GM18909 (cell line): ENCODE data around the gene CMIP.
"Not testable (repeated sequence)": the region's sequence is repeated elsewhere in the genome, so short reads cannot be mapped to it uniquely, and the experiment has no call there.

Source experiments
- ATAC-seq: cut with Tn5 transposase; IDR thresholded peaks from one replicate; pipeline ENCODE4 v1.9.1; 2021; ENCODE audit warnings: mild to moderate bottlenecking; ENCODE audit not compliant: unreplicated experiment, poor library complexity

The CMIP gene

DNA sequence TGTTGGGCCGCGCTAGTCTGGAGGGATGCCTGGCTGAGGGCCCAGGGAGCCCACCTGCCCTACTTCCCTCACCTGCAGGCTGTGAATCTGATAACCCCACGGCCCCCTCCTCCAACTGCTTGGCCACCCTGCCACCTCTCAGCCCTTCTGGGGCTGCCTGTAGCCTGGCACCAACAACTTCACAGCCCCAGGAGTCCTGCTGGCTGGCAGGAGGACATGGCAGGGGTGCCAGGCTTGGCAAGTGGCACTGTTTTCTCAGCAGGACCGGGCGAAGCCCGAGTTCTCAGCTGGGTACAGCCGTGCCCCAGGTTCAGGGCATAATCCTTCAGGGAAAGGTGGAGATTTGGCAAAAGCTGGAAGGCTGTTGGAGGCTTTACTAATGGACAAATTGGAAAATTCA is 129.6 kb downstream of the CMIP start:
- ATAC-seq = no peak

DNA sequence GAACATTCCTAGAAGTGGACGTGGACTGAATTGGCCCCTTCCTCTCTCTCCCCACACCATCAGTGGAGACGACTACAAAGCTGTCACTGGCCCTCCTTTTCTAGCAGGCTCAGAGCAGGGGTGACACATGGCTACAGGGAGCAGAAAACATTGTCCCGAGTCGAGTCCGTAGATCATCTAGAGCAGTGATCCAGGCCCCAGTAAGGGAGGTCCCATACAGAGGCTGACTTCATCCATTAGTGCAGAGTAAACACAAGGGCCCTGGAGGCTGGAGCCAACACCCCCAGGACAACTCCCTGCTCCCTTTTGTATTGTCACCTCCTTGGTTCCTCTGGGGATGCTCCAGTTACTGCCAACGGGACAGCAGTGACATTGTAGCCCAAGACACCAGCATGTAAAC is 130.7 kb downstream of the CMIP start:
- ATAC-seq = no peak

DNA sequence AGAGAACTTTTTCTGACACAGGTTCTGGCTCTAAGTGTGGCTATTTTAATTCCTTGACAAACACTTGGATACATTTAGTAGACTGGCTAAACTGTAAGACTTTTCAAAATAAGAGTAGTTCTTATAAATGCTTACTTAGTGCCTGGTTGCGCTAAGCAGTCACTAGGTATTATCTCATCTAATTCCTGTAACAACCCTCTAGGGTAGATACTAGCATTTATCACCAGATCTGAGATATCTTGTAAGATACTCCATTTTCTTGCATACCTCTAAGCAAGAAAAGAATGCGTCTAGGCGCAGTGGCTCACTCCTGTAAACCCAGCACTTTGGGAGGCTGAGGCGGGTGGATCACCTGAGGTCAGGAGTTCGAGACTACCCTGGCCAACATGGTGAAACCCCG is 131.2 kb downstream of the CMIP start:
- ATAC-seq = no peak

DNA sequence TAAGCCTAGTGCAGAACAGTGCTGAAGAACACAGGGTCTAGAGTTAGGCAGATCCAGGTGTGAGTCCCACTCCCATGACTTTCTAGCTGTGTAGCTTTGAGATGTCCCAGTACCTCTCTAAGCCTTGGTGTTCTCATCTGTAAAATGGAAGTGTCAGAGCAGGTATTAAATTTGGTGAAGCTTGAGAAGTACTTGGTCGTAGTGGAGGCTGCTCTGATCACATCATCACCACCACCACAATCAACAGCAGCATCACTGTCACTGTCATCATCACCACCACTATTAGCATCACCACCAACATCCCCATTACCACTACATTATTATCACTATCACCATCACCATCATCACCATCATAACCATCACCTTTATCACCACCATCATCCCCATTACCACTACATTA is 132.1 kb downstream of the CMIP start:
- no peak for ATAC-seq

DNA sequence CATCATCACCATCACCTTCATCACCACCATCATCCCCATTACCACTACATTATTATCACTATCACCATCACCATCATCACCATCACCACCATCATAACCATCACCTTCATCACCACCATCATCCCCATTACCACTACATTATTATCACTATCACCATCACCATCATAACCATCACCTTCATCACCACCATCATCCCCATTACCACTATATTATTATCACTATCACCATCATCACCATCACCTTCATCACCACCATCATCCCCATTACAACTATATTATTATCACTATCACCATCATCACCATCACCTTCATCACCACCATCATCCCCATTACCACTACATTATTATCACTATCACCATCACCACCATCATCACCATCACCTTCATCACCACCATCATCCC is 132.7 kb downstream of the CMIP start:
- not testable (repeated sequence) for ATAC-seq

DNA sequence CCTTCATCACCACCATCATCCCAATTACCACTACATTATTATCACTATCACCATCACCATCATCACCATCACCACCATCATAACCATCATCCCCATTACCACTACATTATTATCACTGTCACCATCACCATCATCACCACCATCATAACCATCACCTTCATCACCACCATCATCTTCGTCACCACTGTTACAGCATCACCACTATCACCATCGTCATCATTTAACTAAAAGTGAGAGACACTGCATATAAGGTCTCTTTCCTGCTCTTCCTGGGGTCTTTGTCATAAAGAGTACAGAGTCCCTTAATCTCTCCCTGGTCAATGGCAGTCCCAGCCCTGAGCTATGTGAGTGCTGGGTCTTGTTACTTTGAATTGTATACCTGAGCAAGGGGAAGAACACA is 133.5 kb downstream of the CMIP start:
- no peak for ATAC-seq

DNA sequence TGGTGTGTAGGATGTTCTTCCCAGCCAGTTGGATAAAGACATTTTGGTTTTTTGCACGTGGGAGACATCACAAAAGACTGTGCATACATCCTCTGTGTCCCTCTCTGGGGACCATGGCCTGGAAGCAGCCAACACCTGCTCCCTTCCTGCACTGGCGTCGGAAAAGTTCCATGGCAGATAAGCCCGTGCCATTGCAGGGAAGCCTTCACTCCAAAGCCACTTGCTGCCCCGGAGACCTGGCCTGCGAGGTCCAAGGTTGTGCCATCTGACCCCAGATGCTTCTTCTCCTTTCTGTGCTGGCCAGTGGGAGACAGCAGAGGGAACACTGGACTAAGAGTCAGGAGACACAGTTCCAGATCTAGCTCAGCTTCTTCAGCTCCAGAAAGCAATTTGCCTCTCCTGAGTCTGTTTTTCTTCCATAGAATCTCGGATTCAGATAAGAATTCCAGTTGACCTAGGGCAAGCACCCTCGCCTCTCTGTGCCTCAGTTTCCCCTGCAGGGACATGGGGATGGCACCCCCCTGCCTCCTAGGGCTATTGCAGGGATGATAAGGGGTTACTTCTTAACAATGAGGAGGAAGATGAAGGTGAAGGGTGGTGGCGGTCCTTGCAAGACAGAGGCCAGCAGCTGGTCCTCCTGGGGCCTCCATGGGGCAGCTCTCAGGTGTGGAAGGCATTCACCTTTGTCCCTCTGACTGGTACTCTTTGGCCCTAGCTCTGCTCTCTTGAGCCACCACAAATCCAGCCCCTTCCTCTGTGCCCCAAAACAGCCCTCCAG is 134.2 kb downstream of the CMIP start:
- ATAC-seq = no peak

DNA sequence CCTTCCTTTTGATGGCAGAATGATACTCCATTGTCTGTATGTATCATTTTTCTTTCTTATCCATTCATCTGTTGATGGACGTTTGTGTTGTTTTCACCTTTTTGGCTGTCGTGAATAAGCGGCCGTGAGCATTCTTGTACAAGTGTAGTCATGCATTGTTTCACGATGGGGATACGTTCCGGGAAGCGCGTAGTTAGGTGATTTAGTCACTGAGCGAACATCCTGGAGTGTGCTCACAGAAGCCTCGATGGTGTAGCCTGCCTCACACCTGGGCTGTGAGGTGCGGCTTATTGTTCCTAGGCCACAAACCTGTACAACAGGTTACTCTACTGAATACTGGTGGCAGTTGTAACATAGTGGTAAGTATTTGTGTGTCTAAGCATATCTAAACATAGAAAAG is 136.5 kb downstream of the CMIP start:
- ATAC-seq = no peak

DNA sequence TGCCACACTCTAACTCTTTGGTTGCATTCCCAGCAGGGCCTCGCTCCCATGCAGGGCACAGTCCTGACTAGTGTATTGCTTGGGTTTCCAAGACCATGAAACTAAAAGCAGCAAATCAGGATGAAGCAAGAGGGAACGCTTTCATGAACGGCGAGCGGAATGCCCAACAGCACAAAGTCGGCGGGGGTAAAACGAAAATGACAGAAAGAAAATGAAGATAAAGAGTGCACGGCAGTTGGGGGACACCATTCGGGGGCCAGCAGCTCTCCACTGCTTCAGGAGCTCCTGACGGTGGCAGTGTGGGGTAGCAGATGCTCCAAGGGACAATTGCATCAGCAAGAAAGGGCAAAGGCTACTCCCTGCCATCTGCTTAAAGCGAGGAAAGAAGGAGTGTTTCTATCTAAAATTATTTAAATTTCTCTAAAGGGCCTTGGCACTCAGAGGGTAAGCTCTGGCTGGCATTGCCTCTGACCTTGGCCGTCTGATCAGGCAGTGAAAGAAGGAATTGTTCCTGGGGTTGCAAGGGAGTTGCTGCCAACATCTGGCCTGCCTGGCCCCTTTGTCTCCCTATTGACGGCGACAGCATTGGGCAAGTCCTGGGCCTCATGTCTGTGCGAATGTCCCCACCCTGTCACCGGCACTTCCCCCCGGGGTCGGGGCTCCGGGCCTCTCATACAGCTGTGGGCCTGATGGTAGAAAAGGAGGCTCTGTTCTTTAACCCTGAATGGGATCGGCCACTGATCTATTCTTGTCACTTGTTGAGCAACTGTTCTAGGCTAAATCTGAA is 138.2 kb downstream of the CMIP start:
- ATAC-seq = no peak

DNA sequence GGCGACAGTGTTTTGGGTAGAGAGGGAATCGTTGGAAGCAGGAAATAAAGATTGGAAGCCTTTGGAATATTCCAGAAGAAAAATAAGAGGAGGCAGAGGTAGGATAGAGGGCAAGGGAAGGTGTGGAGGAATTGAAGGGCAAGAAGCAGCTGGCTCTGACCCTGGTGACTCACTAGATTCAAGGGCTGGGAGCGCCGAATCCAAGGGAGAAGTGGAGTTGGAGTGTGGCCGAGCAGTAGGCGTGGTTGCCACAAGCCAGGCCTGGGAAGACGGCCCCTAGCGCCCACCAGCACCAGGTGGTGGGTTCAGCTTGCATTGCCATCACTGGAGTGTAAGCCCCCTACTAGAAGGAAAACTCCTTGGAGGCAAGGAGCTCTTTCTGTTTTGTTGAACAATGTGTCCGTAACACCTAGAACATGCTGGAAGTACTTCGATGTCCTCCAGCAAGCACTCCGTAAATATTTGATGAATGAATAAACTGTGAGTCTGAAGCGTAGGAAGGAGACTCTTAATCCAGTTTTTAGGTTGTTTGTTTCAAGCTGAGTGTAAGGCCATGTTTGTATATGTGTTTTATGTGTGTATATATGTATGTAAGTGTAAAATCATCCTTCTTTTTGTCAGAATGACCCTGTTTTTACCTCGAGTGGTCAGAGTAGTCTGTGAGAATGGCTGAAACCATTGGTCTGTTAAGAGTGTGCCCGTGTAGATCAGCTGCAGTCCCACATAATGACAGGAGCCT is 139.5 kb downstream of the CMIP start:
- no peak for ATAC-seq

DNA sequence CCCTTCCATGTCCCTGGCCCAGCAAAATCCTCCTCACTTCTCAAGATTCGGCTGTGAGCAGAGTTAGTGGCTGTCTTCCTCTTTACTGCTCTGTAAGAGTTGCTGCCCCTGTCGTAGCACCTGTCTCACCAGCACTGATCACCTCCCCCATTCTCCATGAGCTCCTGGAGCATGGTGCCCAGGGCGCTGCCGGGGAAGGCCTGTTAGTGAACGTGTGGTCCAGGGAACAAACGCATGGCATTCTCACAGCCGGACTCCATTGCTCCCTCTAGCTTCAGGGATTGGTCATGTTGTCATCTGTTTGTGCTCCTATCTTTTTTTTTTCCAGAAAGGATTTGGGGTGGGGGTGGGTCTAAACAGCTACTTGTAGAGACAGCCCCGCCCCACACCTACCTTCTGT is 141.2 kb downstream of the CMIP start:
- ATAC-seq = no peak

DNA sequence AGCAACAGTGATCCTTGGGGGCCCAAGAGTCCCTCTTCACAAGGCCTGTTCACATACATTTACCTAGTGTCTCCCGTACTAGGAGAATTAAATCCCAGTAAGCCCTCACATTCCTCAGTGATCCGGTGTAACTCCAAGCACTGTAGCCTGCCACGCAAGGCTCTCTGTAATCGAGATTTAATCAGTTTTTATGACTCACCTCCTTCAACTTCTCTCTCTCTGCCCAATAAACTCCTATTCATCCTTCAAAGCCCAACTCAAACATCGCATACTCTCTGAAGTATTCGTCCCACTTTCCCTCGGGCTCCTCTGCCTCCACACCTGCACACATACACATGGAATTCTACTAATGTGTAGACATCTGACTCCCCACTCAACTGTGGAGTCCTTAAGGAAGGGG is 141.8 kb downstream of the CMIP start:
- ATAC-seq = no peak

DNA sequence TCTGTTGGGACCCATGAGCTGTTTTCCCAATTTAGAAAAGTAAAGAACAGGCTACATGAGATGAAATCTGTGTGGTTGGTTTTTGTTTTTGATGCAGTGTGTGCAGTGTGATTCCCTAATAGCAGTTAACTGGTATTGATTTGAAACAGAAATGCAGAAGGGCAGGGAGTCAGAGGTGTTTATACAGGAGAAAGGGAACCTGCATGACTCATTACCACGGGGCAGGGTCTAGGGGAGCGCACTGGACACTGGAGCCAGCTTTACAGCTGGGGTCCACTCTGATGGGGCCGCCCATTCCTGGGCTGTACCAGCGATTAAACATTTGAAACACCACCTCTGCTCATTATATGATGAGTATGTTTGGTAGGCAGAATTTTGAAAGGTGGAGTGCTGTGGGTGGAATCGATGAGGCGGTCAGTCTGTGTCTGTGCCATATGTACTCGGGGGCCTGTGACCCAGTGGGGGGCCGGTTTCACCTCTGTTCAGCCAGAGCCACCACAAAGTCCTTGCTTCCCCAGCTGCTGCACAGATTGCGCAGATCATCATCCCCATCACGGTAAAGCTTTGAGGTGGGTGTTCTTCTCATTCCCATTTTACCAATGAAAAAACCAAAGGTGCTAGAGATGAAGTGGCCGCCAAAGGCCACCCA is 142.5 kb downstream of the CMIP start:
- no peak for ATAC-seq

DNA sequence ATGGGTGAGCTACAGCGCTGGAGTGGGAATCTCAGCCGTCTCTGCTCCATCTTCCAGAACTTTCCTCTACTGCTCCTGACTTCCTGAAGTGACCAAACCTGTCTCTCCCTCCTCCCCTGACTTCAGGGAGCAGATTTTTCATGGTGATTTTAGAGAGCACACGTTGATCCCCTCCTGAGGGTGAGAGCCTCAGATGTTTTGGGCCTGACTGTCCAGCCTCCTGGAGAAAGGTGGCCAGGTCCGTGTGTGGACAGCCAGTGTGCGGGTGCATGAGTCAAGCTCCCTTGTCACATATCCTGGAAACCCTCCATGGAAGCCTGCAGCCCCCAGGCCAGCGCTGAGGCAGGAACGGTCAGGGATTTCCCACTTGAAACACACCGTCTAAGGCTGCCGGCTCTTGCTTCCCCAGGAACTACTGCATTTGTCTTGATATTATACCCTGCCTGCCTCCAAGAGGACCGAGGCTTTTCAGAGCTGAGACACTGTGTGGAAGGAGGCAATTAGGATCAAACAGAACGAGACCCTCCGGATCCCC is 143.1 kb downstream of the CMIP start:
- no peak for ATAC-seq

DNA sequence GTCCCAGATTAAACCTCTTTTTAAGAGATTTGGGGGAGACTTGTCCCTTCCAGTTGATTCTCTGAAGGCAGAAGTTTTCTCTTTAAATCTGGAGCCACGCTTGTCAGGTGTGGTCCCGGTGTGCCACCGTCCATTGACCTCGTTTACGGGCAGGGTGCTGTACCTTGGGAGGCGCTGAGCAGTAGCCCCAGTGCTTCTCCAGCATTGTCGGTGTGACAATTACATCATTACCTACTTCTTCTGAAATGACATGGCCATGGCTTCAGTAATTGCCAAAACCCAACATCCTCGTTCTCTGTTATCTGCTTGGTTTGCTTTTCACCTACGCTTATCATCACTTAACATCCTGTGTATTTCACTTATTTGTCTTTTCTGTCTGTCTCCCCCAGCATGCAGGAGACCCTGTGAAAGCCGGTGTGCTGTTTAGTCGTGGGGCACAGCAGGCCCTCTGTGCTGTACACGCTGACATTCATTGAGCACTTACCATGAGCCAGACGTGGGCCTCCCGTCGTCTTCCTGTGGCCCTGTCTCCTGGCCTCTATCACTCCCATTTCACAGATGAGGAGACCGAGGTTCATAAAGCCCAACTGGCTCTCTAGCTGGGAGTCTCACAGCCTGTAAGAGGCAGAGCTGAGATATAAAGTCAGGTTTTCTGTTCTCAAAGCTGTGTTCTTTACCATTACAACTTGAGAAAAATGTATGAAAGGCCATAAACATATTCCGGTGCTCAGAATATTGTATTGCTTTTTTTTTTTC is 143.9 kb downstream of the CMIP start:
- ATAC-seq = no peak

DNA sequence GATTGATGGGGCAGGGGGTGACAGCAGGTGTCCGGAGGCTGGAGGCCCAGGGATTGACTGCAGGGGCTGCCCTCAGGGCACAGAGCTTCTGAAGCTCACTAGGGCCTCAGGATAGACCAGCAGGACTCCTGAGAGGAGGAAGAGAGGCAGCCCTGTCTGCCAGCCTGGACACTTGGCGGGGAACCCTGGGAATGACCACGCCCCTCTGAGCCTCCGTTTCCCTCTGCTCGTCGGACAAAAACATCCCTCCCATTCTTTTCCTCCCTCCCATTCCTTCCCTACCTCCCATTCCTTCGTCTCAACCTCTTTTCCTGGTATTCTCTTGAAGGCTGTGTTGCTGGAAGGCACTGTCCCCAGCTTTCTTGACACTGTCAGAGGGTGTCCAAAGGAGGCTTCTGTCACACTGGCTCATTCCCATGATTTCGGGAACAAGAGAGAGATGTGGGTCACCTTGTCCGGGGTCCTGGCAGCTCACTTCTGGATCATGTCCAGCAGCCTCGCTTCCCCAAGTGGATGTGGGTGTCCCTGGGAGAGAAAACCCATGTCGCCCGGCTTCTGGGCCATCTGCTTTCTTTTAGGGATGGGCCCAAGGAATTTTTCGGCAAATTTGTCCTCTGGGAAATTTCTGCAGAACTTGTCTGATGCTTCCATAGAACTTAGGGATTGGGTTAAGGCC is 145.5 kb downstream of the CMIP start:
- ATAC-seq = no peak

DNA sequence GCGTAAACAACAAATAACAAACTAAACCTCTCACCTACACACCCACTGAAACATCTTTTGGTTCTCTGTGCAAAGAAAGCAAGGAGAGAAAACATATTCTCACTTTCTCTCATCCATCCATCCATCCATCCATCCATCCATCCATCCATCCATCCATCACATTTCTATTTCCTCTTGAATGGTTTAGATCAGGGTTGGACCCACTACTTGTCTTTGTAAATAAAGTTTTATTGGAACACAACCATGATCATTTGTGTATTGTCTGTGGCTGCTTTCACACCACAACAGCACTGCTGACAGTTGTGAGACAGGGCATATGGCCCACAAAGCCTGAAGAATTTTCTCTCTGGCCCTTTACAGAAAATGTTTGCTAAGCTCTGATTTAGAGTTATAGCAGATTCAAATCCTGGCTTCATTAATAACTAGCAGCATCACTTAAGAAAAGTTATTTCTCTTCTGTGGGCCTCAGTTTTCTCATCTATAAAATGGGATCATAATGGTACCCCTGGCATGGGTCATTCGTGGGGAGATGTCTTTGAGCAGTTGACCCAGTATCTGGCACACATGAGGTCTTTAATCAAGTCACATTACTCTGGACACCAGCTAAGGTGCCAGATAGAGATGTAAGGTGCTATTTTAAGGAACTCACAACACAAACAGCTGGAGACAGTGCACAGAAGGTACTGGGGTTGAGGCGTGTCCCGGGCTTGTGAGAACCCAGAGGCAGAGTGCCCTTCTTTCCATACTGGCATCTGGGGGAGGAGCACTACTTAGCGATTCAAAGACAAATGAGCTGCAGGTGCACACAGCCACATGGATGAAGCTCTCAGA is 146.3 kb downstream of the CMIP start:
- ATAC-seq = no peak

DNA sequence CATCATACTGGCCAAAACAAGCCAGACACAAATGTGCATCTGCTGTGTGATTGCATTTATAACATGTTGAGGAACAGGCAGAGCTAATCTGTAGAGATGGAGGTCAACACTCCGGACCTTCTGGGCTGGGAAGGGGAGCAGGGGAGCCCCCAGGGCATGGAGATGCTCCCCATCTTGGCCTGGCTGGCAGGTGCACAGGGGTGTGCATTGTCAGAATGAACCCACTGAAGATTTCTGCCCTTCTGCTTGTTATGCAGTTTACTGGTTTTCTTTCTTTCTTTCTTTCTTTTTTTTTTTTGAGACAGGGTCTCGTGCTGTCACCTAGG is 146.9 kb downstream of the CMIP start:
- ATAC-seq = no peak
